Psoas muscle (tissue), 8 donors: ENCODE data around the gene PAX5. TPM values are rescaled to one million over a fixed set of nuclear protein-coding genes. Genes with fewer than 3 reads are reported as not detected.

Experiments used
- ATAC-seq, 4 donors: fragments of 200-7000 bp; cut with Tn5 transposase; one replicate each; pipeline ENCODE4 v1.9.1; 2020; ENCODE audit warnings: moderate library complexity in 3 of 4, mild to moderate bottlenecking in 2 of 4
- DNase-seq, 2 donors: peaks; one replicate each; pipeline ENCODE4 v3.0.0-alpha.2; 2020
- H3K27ac ChIP-seq: fragments of 200-600 bp; one replicate; pipeline ENCODE4 v1.8.0; 2022
- H3K27me3 ChIP-seq, 3 donors: fragments of 200-600 bp in 1 of 3; one replicate each; pipeline versions ENCODE4 v1.6.1 to v1.8.0; 2013 to 2022; ENCODE audit warnings: low read length in 2 of 3, mild to moderate bottlenecking in 2 of 3, moderate library complexity in 1 of 3; ENCODE audit not compliant: insufficient read depth in 3 of 3
- H3K36me3 ChIP-seq, 2 donors: fragments of 200-600 bp in 1 of 2; one replicate each; pipeline versions ENCODE4 v1.6.1 to v1.8.0; 2013 to 2022; ENCODE audit warnings: low read depth in 1 of 2, mild to moderate bottlenecking in 1 of 2, moderate library complexity in 1 of 2; ENCODE audit not compliant: insufficient read depth in 1 of 2
- H3K4me1 ChIP-seq: fragments of 200-600 bp; one replicate; pipeline ENCODE4 v1.8.0; 2022
- H3K4me3 ChIP-seq: fragments of 200-600 bp; one replicate; pipeline ENCODE4 v1.8.0; 2022; ENCODE audit warnings: mild to moderate bottlenecking
- H3K9me3 ChIP-seq: fragments of 200-600 bp; one replicate; pipeline ENCODE4 v1.8.0; 2022
- WGBS, 3 donors: extraction: QIAGEN DNeasy Blood & Tissue Kit; methylation state at CpG; one replicate each; pipeline versions ENCODE4 v1.1.6 to v1.1.7; 2013; 5-methylcytosine and 5-hydroxymethylcytosine counted together
- intact Hi-C, 2 donors: fragments of 100-400 bp; cut with DNase I; formaldehyde crosslinking; loops; one replicate each; pipeline versions ENCODE4 v1.11.0 to v1.14.2; 2022
- polyA plus RNA-seq, 3 donors: library from polyadenylated mRNA; stranded (reverse); fragments of 200-250 nt; gene quantifications; one replicate each; pipeline ENCODE4 v1.2.3, GENCODE V29; 2013
- total RNA-seq, 4 donors: library from RNA; stranded (reverse); fragmentation: NEBNext Ultra II Directional in 2 of 4; extraction: Animal tissue kit (Norgen Biotek cat#: 25700) in 2 of 4; gene quantifications; one replicate each; pipeline versions ENCODE4 v1.2.1 to v1.2.4, GENCODE V29; 2021 to 2023
- TF ChIP-seq, protein P1 (sequence below): fragments of 200-600 bp; IDR thresholded peaks from one replicate; pipeline ENCODE4 v1.8.0; 2022; ENCODE audit warnings: antibody characterized with exemption
- donor health status: healthy with polysubstance abuse.
- donor health status: DM: no; HTN: no; CAD: no; lungs with moderate emphysema.
- donor health status: Bipolar disorder and iron deficiency.
- donor health status: healthy.
- donor health status: DM: yes; HTN: yes; CAD: no.
- donor health status: DM: no; HTN: no; CAD: no.
- donor health status: DM: no; HTN: no; CAD: no.
- donor health status: DM: yes; HTN: yes; CAD: no.

The PAX5 gene
- total and polyA plus RNA-seq, 7 donors: under 0.01 to 0.50 (median 0.06) TPM; not detected in 3

DNA sequence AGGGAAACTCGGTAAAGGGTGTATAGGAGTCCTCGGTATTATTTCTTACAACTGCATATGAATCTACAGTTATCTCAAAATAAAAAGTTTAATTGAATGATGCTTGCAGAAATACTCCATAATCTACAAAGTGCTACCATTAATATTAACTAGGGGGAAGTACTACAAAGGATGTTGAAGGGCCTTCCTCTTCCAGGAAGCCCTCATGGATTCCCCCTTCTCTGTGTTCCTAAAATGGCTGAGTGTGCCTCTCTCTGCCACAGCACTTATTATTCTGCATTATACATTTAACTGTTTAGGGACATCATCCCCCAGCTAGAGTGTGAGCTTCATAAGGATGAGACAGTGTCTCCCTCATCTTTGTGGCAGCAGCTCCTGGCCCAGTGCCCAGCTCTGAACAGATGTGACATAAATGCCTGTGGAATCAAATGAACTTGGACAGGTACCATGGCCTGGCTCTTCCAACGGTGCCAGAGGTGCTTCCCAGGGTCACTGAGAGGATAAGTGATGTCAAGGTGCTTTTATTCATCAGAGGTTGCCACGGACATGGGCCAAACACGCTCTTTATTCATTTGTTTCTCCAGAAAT, 99.5 kb downstream of the PAX5 start:
- Histone ChIP-seq H3K9me3 (no peaks in the 10 kb centered on the region), H3K27ac (no peak overlapping the region), H3K36me3 (no peaks in the 10 kb centered on the region), H3K27me3 (peaks cover 0 to 2% (median 0%) of the 10 kb centered on the region in 3 donors), H3K4me3 (no peak overlapping the region), H3K4me1 (no peaks in the 10 kb centered on the region)
- WGBS, 3 donors: 60 to 68% (median 64%) methylated on average over 5 of the region's 5 CpGs
- intact Hi-C loops: no loop called here
- ATAC-seq (no peak), DNase-seq (no peak)
- TF ChIP-seq, protein P1, sequence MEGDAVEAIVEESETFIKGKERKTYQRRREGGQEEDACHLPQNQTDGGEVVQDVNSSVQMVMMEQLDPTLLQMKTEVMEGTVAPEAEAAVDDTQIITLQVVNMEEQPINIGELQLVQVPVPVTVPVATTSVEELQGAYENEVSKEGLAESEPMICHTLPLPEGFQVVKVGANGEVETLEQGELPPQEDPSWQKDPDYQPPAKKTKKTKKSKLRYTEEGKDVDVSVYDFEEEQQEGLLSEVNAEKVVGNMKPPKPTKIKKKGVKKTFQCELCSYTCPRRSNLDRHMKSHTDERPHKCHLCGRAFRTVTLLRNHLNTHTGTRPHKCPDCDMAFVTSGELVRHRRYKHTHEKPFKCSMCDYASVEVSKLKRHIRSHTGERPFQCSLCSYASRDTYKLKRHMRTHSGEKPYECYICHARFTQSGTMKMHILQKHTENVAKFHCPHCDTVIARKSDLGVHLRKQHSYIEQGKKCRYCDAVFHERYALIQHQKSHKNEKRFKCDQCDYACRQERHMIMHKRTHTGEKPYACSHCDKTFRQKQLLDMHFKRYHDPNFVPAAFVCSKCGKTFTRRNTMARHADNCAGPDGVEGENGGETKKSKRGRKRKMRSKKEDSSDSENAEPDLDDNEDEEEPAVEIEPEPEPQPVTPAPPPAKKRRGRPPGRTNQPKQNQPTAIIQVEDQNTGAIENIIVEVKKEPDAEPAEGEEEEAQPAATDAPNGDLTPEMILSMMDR: no peak

DNA sequence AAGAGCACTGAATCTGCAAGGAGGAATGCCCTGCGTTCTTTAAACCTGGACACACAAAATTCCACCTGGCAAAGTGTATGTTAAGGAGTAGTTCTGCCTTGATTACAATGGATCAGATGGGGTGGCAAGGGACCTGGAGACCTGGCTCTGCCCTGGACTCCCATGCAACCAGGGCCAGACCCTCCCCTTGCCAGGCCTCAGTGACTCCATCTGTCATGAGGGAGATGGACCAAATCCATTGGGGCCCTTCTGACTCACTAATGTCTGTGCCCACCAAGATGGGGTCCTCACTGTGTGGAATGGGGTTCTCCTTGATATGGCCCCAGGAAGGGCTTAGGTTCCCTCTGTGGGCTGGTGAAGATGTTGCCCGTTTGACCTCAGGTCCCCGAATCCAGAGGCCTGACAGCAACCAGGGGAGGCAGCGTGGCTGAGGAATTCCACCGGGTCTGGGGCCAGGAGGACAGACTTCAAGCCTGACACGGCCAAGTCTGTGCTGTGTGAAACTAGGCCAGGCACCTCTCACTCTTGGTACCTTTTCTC, 100.3 kb downstream of the PAX5 start:
- H3K4me1 ChIP-seq: no peaks in the 10 kb centered on the region
- intact Hi-C loops: no loop called here
- TF ChIP-seq, protein P1: no peak
- DNase-seq (no peak), ATAC-seq (no peak)
- H3K36me3 ChIP-seq: no peaks in the 10 kb centered on the region
- no peak overlapping the region for H3K4me3 ChIP-seq
- H3K9me3 ChIP-seq: no peaks in the 10 kb centered on the region
- H3K27me3 ChIP-seq: peaks cover 0 to 2% (median 0%) of the 10 kb centered on the region in 3 donors
- WGBS, 3 donors: 70 to 78% (median 74%) methylated on average over 6 of the region's 6 CpGs
- no peak overlapping the region for H3K27ac ChIP-seq

DNA sequence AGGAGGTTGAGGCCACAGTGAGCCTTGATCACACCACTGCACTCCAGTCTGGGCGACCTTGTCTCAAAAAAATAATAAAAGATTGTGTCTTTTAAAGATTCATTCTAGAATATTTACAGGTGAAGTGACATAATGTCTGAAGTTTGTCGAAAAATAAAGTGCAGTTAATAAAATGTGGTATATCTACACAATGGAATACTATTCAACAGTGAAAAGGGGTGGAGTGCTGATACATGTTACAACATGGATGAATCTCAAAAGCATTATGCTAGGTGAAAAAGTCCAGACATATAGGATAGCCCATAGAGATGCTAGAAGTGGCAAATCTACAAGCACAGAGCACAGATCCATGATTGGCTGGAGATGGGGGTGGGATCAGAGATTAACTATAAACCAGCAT, 101.9 kb downstream of the PAX5 start:
- TF ChIP-seq, protein P1: no peak
- Histone ChIP-seq H3K4me3 (no peak overlapping the region), H3K27ac (no peak overlapping the region), H3K4me1 (no peaks in the 10 kb centered on the region), H3K9me3 (no peaks in the 10 kb centered on the region), H3K36me3 (no peaks in the 10 kb centered on the region), H3K27me3 (peaks cover 0 to 2% (median 0%) of the 10 kb centered on the region in 3 donors)
- no peak for ATAC-seq
- 48 to 50% (median 48%) methylated on average over 2 of the region's 2 CpGs for WGBS, 3 donors
- no peak for DNase-seq
- intact Hi-C loops: no loop called here

DNA sequence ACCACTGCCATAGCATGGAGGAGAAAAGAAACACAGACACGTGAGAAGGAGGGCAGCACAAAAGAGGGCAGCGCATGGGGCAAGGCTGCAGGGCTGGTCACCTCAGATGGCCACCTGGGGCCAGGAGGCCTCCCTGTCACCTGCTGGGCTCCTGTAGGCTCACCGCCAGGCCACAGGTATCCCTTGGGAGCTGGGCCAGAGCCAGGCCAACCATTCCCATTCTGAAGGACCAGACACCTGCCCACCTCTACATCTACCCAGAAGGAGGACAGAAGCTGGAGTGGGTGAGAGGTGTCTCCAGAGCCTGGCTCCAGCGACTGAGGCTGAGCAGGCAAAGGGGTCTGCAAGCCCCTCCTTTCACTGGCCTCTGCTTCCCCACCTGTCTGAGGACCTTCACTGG, 103.1 kb downstream of the PAX5 start:
- no peaks in the 10 kb centered on the region for H3K9me3 ChIP-seq
- DNase-seq: no peak
- H3K4me1 ChIP-seq: no peaks in the 10 kb centered on the region
- no peak for ATAC-seq
- H3K27me3 ChIP-seq: peaks cover 0 to 2% (median 0%) of the 10 kb centered on the region in 3 donors
- intact Hi-C loops: no loop called here
- H3K36me3 ChIP-seq: no peaks in the 10 kb centered on the region
- no peak overlapping the region for H3K27ac ChIP-seq
- 87 to 92% (median 90%) methylated on average over 4 of the region's 4 CpGs for WGBS, 3 donors
- no peak overlapping the region for H3K4me3 ChIP-seq
- TF ChIP-seq, protein P1: no peak

DNA sequence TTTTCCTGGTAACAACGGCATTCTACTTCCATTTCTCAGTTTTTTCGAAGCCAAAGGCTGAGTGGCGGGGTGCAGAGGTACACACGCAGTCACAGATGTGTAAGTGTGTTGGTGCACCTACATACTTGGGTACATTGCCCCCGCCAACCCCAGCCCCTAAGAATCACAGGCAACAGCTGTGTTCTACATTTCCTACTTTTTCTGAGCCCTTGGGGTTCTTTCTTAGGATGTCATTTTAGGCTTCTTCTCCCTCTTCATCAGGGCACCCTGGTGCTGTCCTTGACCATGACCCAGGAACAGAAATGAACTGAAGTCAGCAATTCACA, 104.8 kb downstream of the PAX5 start:
- Histone ChIP-seq H3K27me3 (peaks cover 0 to 2% (median 0%) of the 10 kb centered on the region in 3 donors), H3K4me3 (no peak overlapping the region), H3K27ac (no peak overlapping the region), H3K4me1 (no peaks in the 10 kb centered on the region), H3K36me3 (no peaks in the 10 kb centered on the region), H3K9me3 (no peaks in the 10 kb centered on the region)
- WGBS, 3 donors: 81 to 84% (median 83%) methylated on average over 5 of the region's 5 CpGs
- TF ChIP-seq, protein P1: no peak
- no peak for DNase-seq
- no peak for ATAC-seq
- intact Hi-C loops: no loop called here
